Measurements from ENCODE around the gene IL13RA2.

The IL13RA2 gene

GRCh38 chrX:114997779-114998178 is 19.6 kb downstream of the IL13RA2 start:
- no peak for DNase-seq (ENCODE audit: low read depth, low spot score)

GRCh38 chrX:114985967-114986592 is 31.3 kb downstream of the IL13RA2 start:
- no peak for DNase-seq (ENCODE audit: low read depth, low spot score)

DNA sequence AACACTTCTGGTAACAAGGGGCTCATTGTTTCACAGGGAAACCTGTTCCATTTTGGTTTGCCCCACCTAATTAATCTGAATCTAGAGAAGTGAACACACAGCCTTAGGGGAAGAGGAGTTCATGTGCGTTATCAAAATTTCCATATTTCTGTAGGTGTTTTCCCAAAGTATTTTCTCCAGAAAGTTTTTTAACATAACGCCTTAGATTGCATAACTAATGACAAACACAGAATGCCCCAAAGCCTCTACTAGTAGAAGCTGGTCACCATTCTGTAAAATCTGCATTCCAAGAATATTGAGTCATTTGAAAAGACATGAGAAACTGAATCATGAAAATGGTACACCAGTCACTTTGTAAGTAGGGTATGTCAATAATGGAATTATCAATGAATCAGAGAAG is 41.1 kb downstream of the IL13RA2 start:
- no peak for DNase-seq (ENCODE audit: low read depth, low spot score)

GRCh38 chrX:114973013-114973412 is 44.4 kb downstream of the IL13RA2 start:
- no peak for DNase-seq (ENCODE audit: low read depth, low spot score)

DNA sequence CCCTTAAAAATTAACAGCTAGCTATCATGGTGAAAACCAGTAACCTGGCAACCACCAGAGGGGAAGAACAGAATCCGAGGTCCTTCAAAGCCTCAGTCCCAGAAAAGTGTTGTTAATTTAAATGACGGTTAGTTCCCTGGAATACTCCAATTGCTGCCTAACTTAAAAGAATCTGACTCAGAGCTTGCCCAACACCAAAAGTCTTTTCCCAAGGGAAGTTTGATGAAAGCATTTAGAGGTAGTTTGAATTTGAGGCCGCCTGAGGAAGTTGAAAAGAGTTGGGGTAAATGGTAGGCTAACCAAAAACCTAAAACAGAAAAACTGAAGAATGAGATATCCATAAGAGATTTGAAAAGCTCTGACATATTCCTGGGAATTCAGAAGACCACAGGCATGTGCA is 46.6 kb downstream of the IL13RA2 start:
- DNase-seq (ENCODE audit: low read depth, low spot score): no peak

DNA sequence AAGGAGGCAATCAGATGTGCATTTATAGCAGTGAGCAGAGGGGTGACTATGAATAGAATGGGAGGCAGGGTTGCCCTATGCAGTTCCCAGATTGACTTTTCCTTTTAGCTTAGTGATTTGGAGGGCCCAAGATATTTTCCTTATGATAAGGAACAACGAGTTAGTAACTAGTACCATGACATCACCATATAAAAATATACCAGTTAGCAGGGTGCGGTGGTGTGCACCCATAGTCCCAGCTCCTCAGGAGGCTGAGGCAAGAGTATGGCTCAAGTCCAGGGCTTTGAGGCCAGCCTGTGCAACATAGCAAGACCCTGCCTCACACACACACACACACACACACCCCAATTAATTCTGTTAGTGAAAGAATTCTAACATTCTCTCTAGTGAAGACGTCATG is 53.0 kb downstream of the IL13RA2 start:
- no peak for DNase-seq (ENCODE audit: low read depth, low spot score)

DNA sequence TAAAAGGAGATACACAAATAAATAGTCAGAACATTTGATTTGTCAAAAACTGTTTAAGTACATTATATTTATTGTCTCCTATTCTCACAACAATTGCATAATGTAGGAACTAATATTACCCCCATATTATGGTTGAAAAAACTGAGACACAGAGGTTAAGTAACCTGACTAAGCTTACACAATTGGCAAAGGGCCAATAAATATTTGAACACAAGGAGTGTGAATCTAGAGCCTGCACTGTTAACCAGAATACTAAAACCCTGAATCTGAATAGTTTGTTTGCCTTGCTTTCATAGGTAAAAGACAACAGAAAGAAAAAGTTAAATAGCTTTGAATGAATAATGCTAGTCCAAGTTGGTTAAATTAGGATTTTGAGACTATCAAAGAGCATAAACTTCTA is 55.2 kb downstream of the IL13RA2 start:
- no peak for DNase-seq (ENCODE audit: low read depth, low spot score)

DNA sequence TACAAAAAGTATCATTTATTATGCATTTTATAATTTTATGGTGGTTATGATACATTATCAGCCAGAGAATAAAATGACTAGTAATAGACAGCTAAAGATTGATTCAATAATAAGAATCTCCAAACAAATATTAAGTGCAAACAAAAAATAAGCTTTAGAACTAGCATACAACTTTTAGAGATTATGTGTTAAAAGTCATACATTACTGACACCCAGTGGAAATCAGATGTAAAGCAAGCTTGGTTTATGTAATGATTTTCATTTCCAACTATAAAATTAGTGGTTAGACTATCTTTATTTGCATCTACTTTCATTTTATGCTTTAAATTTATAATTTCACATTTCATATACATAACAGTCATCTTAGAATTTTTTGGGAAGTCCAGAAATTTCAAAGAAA is 57.7 kb downstream of the IL13RA2 start:
- DNase-seq (ENCODE audit: low read depth, low spot score): no peak
